Fibroblast of lung (primary cell): ENCODE data around the gene RUFY3.

ENCODE experiments used
- EZH2 ChIP-seq: IDR thresholded peaks from 2 replicates; pipeline ENCODE4 v1.5.1; 2012; ENCODE audit warnings: low read length, control low read depth, mild to moderate bottlenecking; ENCODE audit errors: missing control alignments
- TF ChIP-seq, protein P1 (sequence below), 2 donors: IDR thresholded peaks in 1 of 2; conservative IDR thresholded peaks in 1 of 2; 1 replicate in 1 of 2; 2 replicates in 1 of 2; pipeline ENCODE4 v1.5.1; 2011 to 2012; ENCODE audit warnings: low read length in 2 of 2, control low read depth in 1 of 2, inconsistent platforms in 1 of 2, low read depth in 1 of 2, mild to moderate bottlenecking in 1 of 2

DNA sequence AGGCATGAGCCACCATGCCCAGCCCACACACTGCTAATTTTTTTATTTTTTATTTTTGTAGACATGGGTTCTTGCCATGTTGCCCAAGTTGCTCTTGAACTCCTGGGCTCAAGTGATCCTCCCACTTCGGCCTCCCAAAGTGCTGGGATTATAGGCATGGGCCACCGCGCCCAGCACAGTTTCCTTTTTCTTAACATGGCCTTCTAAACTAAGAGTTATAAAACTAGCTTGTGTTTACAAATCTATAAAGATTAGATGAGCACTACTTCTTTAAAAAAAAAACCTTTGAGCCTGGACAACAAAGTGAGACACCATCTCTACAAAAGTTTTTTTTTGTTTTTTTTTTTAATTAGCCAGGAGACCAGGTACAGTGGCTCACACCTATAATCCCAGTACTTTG lies 107.3 kb downstream of the RUFY3 start:
- TF ChIP-seq, protein P1, sequence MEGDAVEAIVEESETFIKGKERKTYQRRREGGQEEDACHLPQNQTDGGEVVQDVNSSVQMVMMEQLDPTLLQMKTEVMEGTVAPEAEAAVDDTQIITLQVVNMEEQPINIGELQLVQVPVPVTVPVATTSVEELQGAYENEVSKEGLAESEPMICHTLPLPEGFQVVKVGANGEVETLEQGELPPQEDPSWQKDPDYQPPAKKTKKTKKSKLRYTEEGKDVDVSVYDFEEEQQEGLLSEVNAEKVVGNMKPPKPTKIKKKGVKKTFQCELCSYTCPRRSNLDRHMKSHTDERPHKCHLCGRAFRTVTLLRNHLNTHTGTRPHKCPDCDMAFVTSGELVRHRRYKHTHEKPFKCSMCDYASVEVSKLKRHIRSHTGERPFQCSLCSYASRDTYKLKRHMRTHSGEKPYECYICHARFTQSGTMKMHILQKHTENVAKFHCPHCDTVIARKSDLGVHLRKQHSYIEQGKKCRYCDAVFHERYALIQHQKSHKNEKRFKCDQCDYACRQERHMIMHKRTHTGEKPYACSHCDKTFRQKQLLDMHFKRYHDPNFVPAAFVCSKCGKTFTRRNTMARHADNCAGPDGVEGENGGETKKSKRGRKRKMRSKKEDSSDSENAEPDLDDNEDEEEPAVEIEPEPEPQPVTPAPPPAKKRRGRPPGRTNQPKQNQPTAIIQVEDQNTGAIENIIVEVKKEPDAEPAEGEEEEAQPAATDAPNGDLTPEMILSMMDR (conservative IDR thresholded peaks at IDR 0.05 in 1 of 2, IDR thresholded peaks at IDR 0.05 in 1 of 2; ENCODE audit: low read depth in 1 of 2, low read length in 2 of 2) = no peak
- no peak for TF ChIP-seq EZH2
